ENCODE measurements around the gene THSD1.

The THSD1 gene

DNA sequence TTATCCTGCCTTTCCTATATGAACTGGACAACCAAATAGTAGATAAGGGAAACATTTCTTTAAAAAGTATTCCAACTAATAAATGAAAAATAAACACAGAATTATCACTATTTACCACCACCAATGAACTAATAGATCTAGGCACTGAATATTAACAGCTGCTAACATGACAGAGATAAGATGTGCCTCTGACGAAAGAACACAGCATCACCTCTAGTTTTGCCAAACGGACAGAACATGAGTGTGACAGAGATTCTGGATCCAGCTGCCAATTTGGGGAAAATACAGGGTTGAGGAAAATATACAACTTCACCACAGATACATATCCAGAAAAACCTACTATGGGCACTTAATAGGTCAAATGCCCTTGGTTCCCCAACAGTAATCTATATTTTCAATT, 26.5 kb upstream of the THSD1 start:
- TF ChIP-seq, protein P1, sequence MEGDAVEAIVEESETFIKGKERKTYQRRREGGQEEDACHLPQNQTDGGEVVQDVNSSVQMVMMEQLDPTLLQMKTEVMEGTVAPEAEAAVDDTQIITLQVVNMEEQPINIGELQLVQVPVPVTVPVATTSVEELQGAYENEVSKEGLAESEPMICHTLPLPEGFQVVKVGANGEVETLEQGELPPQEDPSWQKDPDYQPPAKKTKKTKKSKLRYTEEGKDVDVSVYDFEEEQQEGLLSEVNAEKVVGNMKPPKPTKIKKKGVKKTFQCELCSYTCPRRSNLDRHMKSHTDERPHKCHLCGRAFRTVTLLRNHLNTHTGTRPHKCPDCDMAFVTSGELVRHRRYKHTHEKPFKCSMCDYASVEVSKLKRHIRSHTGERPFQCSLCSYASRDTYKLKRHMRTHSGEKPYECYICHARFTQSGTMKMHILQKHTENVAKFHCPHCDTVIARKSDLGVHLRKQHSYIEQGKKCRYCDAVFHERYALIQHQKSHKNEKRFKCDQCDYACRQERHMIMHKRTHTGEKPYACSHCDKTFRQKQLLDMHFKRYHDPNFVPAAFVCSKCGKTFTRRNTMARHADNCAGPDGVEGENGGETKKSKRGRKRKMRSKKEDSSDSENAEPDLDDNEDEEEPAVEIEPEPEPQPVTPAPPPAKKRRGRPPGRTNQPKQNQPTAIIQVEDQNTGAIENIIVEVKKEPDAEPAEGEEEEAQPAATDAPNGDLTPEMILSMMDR (tag by site-specific recombination; IDR thresholded peaks at IDR 0.05), result no peak
- TF ChIP-seq RBAK (tag by site-specific recombination; IDR thresholded peaks at IDR 0.05) (no peak), TRIM28 (IDR thresholded peaks at IDR 0.05; ENCODE audit: borderline replicate concordance, low read length) (no peak), ZFP37 (tag by site-specific recombination; IDR thresholded peaks at IDR 0.05) (no peak), KLF16 (tag by site-specific recombination; IDR thresholded peaks at IDR 0.05) (no peak), EGR2 (tag by site-specific recombination; IDR thresholded peaks at IDR 0.05; ENCODE audit: low read depth) (no peak), ZSCAN16 (tag by site-specific recombination; IDR thresholded peaks at IDR 0.05) (no peak), ZFHX2 (tag by site-specific recombination; conservative IDR thresholded peaks at IDR 0.05) (no peak), ZNF2 (tag by site-specific recombination; IDR thresholded peaks at IDR 0.05) (no peak), ZNF140 (tag by site-specific recombination; IDR thresholded peaks at IDR 0.05) (no peak), BCL11A (tag by site-specific recombination; IDR thresholded peaks at IDR 0.05; ENCODE audit: low read depth) (no peak), ZNF48 (tag by site-specific recombination; IDR thresholded peaks at IDR 0.05) (no peak), ZNF768 (tag by site-specific recombination; IDR thresholded peaks at IDR 0.05) (no peak)
- TF ChIP-seq, protein P2, sequence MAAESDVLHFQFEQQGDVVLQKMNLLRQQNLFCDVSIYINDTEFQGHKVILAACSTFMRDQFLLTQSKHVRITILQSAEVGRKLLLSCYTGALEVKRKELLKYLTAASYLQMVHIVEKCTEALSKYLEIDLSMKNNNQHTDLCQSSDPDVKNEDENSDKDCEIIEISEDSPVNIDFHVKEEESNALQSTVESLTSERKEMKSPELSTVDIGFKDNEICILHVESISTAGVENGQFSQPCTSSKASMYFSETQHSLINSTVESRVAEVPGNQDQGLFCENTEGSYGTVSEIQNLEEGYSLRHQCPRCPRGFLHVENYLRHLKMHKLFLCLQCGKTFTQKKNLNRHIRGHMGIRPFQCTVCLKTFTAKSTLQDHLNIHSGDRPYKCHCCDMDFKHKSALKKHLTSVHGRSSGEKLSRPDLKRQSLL (tag by site-specific recombination; IDR thresholded peaks at IDR 0.05), result no peak
- TF ChIP-seq, protein P3, sequence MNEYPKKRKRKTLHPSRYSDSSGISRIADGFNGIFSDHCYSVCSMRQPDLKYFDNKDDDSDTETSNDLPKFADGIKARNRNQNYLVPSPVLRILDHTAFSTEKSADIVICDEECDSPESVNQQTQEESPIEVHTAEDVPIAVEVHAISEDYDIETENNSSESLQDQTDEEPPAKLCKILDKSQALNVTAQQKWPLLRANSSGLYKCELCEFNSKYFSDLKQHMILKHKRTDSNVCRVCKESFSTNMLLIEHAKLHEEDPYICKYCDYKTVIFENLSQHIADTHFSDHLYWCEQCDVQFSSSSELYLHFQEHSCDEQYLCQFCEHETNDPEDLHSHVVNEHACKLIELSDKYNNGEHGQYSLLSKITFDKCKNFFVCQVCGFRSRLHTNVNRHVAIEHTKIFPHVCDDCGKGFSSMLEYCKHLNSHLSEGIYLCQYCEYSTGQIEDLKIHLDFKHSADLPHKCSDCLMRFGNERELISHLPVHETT (tag by site-specific recombination; IDR thresholded peaks at IDR 0.05), result no peak

DNA sequence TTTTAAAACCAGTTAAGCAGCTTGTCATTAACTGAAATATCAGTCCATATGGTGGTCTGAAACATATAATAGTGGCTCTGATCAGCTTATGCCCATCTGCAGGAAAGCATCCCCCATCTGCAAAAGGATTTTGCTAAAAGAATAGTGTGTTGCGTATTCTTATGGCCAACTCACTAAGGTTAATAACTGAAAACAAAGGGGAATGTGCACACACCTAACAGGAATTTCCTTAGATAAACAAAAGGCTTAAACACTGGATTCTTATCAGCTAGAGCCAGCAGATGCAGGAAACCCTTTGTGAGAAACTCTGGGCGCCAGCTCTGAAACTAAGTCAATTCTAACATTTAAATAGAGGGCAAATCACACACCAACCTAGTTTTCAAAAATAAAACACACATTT, 22.3 kb upstream of the THSD1 start:
- ChIA-PET POLR2A (interaction anchor here (1.3 kb wide), 1 partner anchor 23 kb away, joined by 4 read pairs; the partner anchor contains the start of gene THSD1), CTCF (no interaction called here)
- Histone ChIP-seq H3K4me3 (ENCODE audit: low read depth, low read length) (no peak overlapping the region), H3K27ac (ENCODE audit: extremely low read depth, low read depth, low read length) (no peak overlapping the region), H3K4me1 (ENCODE audit: control insufficient read depth, insufficient read depth, low read length) (0 out of 2 replicates have a peak, but pooled peaks cover 3% of the 10 kb centered on the region), H3K9me3 (ENCODE audit: control insufficient read depth, insufficient read depth, low read depth, low read length) (no peaks in the 10 kb centered on the region), H3K36me3 (ENCODE audit: control insufficient read depth in 2 of 2, insufficient read depth in 1 of 2, low read length in 2 of 2) (peaks cover 18 to 21% of the 10 kb centered on the region in 2 experiments)
- TF ChIP-seq ZSCAN16 (tag by site-specific recombination; IDR thresholded peaks at IDR 0.05) (no peak), YY2 (tag by site-specific recombination; IDR thresholded peaks at IDR 0.05) (no peak), ZNF747 (tag by site-specific recombination; IDR thresholded peaks at IDR 0.05) (no peak), ZNF707 (tag by site-specific recombination; IDR thresholded peaks at IDR 0.05) (no peak)
- TF ChIP-seq, protein P4, sequence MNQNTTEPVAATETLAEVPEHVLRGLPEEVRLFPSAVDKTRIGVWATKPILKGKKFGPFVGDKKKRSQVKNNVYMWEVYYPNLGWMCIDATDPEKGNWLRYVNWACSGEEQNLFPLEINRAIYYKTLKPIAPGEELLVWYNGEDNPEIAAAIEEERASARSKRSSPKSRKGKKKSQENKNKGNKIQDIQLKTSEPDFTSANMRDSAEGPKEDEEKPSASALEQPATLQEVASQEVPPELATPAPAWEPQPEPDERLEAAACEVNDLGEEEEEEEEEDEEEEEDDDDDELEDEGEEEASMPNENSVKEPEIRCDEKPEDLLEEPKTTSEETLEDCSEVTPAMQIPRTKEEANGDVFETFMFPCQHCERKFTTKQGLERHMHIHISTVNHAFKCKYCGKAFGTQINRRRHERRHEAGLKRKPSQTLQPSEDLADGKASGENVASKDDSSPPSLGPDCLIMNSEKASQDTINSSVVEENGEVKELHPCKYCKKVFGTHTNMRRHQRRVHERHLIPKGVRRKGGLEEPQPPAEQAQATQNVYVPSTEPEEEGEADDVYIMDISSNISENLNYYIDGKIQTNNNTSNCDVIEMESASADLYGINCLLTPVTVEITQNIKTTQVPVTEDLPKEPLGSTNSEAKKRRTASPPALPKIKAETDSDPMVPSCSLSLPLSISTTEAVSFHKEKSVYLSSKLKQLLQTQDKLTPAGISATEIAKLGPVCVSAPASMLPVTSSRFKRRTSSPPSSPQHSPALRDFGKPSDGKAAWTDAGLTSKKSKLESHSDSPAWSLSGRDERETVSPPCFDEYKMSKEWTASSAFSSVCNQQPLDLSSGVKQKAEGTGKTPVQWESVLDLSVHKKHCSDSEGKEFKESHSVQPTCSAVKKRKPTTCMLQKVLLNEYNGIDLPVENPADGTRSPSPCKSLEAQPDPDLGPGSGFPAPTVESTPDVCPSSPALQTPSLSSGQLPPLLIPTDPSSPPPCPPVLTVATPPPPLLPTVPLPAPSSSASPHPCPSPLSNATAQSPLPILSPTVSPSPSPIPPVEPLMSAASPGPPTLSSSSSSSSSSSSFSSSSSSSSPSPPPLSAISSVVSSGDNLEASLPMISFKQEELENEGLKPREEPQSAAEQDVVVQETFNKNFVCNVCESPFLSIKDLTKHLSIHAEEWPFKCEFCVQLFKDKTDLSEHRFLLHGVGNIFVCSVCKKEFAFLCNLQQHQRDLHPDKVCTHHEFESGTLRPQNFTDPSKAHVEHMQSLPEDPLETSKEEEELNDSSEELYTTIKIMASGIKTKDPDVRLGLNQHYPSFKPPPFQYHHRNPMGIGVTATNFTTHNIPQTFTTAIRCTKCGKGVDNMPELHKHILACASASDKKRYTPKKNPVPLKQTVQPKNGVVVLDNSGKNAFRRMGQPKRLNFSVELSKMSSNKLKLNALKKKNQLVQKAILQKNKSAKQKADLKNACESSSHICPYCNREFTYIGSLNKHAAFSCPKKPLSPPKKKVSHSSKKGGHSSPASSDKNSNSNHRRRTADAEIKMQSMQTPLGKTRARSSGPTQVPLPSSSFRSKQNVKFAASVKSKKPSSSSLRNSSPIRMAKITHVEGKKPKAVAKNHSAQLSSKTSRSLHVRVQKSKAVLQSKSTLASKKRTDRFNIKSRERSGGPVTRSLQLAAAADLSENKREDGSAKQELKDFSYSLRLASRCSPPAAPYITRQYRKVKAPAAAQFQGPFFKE (tag by site-specific recombination; IDR thresholded peaks at IDR 0.05; ENCODE audit: borderline replicate concordance), result no peak
- TF ChIP-seq, protein P5, sequence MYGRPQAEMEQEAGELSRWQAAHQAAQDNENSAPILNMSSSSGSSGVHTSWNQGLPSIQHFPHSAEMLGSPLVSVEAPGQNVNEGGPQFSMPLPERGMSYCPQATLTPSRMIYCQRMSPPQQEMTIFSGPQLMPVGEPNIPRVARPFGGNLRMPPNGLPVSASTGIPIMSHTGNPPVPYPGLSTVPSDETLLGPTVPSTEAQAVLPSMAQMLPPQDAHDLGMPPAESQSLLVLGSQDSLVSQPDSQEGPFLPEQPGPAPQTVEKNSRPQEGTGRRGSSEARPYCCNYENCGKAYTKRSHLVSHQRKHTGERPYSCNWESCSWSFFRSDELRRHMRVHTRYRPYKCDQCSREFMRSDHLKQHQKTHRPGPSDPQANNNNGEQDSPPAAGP (tag by site-specific recombination; IDR thresholded peaks at IDR 0.05), result no peak
- TF ChIP-seq, protein P6, sequence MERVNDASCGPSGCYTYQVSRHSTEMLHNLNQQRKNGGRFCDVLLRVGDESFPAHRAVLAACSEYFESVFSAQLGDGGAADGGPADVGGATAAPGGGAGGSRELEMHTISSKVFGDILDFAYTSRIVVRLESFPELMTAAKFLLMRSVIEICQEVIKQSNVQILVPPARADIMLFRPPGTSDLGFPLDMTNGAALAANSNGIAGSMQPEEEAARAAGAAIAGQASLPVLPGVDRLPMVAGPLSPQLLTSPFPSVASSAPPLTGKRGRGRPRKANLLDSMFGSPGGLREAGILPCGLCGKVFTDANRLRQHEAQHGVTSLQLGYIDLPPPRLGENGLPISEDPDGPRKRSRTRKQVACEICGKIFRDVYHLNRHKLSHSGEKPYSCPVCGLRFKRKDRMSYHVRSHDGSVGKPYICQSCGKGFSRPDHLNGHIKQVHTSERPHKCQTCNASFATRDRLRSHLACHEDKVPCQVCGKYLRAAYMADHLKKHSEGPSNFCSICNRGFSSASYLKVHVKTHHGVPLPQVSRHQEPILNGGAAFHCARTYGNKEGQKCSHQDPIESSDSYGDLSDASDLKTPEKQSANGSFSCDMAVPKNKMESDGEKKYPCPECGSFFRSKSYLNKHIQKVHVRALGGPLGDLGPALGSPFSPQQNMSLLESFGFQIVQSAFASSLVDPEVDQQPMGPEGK (tag by site-specific recombination; IDR thresholded peaks at IDR 0.05), result no peak
- TF ChIP-seq, protein P2 (tag by site-specific recombination; IDR thresholded peaks at IDR 0.05), result no peak

More for the DNA sequence above, 26.5 kb upstream of the THSD1 start:
- H3K9me3 ChIP-seq (ENCODE audit: control insufficient read depth, insufficient read depth, low read depth, low read length), result no peaks in the 10 kb centered on the region
- H3K27ac ChIP-seq (ENCODE audit: extremely low read depth, low read depth, low read length), result no peak overlapping the region
- POLR2A ChIA-PET, result no interaction called here
- no peak overlapping the region for H3K4me3 ChIP-seq (ENCODE audit: low read depth, low read length)
- peaks cover 15 to 43% of the 10 kb centered on the region in 2 experiments for H3K36me3 ChIP-seq (ENCODE audit: control insufficient read depth in 2 of 2, insufficient read depth in 1 of 2, low read length in 2 of 2)
- 0 out of 2 replicates have a peak, but pooled peaks cover 3% of the 10 kb centered on the region for H3K4me1 ChIP-seq (ENCODE audit: control insufficient read depth, insufficient read depth, low read length)
- CTCF ChIA-PET, result interaction anchor here (1.4 kb wide), 1 partner anchor 18 kb away, joined by 3 read pairs; no protein-coding TSS in a partner anchor

All from HEK293 (cell line).